B cell (primary cell): ENCODE results near the gene VAV3. TPM values are rescaled to one million over a fixed set of nuclear protein-coding genes. Genes with fewer than 3 reads are reported as not detected.

Experiments used
- ATAC-seq: fragments of 200-7000 bp; cut with Tn5 transposase; one replicate; pipeline ENCODE4 v1.10.0; 2021; ENCODE audit warnings: low read depth, mild to moderate bottlenecking, moderate number of reproducible peaks, moderate library complexity
- CTCF ChIA-PET: fragments of 350-600 bp; sonication (Branson Sonifier 250); formaldehyde crosslinking; loops from one replicate; lab custom pipeline; 2021; ENCODE audit warnings: antibody characterized with exemption, inconsistent platforms; lab: Charles Lee
- POLR2A ChIA-PET: fragments of 350-600 bp; sonication (Branson Sonifier 250); formaldehyde crosslinking; loops from one replicate; lab custom pipeline; 2021; ENCODE audit warnings: antibody characterized with exemption; lab: Charles Lee
- DNase-seq: peaks from one replicate; pipeline ENCODE4 v3.0.0; 2013
- H2AFZ ChIP-seq: 2 replicates; pipeline ENCODE4 v1.6.1; 2012; ENCODE audit warnings: mild to moderate bottlenecking, low read depth, low read length; ENCODE audit not compliant: insufficient read depth, poor library complexity, severe bottlenecking
- H3K27ac ChIP-seq, 2 donors: 1 replicate in 1 of 2; 2 replicates in 1 of 2; pipeline ENCODE4 v1.5.1; 2012 to 2013; ENCODE audit warnings: low read length in 2 of 2, mild to moderate bottlenecking in 2 of 2, moderate library complexity in 1 of 2
- H3K27me3 ChIP-seq, 4 experiments: fragments of 200-600 bp in 1 of 4; sonication (generic) in 1 of 4; replicated peaks in 1 of 4; 1 replicate in 2 of 4; 2 replicates in 2 of 4; pipeline versions ENCODE4 v1.6.1 to v1.7.0; 2013 to 2016; ENCODE audit warnings: low read length in 3 of 4, mild to moderate bottlenecking in 2 of 4, mixed read lengths in 1 of 4, moderate library complexity in 1 of 4; ENCODE audit not compliant: insufficient read depth in 4 of 4, control insufficient read depth in 3 of 4; ENCODE audit errors: control extremely low read depth in 1 of 4
- H3K36me3 ChIP-seq, 2 experiments: replicated peaks in 1 of 2; 1 replicate in 1 of 2; 2 replicates in 1 of 2; pipeline versions ENCODE4 v1.6.1 to v1.7.1; 2013; ENCODE audit warnings: low read length in 1 of 2; ENCODE audit not compliant: insufficient read depth in 2 of 2, control insufficient read depth in 1 of 2; ENCODE audit errors: control extremely low read depth in 1 of 2, extremely low read depth in 1 of 2
- H3K4me1 ChIP-seq, 2 donors: fragments of 200-600 bp in 1 of 2; sonication (generic) in 1 of 2; 1 replicate in 1 of 2; 2 replicates in 1 of 2; pipeline versions ENCODE4 v1.5.1 to v1.6.1; 2013 to 2017; ENCODE audit warnings: low read length in 2 of 2; ENCODE audit not compliant: control insufficient read depth in 2 of 2, insufficient read depth in 2 of 2
- H3K4me2 ChIP-seq: replicated peaks from 2 replicates; pipeline ENCODE3; 2012; ENCODE audit warnings: mild to moderate bottlenecking, low read depth, low read length; ENCODE audit not compliant: poor library complexity, severe bottlenecking
- H3K4me3 ChIP-seq, 5 experiments: fragments of 200-600 bp in 1 of 5; sonication (generic) in 1 of 5; 1 replicate in 3 of 5; 2 replicates in 2 of 5; pipeline versions ENCODE4 v1.5.1 to v1.7.0; 2011 to 2016; ENCODE audit warnings: low read length in 4 of 5, mild to moderate bottlenecking in 4 of 5, low read depth in 2 of 5, control low read depth in 1 of 5, moderate library complexity in 1 of 5; ENCODE audit not compliant: insufficient read depth in 1 of 5; ENCODE audit errors: control extremely low read depth in 1 of 5, extremely low read depth in 1 of 5
- H3K79me2 ChIP-seq: fragments of 200-600 bp; sonication (generic); one replicate; pipeline ENCODE4 v1.6.0; 2016; ENCODE audit warnings: low read length; ENCODE audit not compliant: control insufficient read depth, insufficient read depth
- H3K9ac ChIP-seq: fragments of 200-600 bp; sonication (generic); 2 replicates; pipeline ENCODE4 v1.6.1; 2017; ENCODE audit warnings: mild to moderate bottlenecking, low read length, moderate library complexity
- H3K9me3 ChIP-seq, 3 donors: one replicate each; pipeline versions ENCODE4 v1.6.1 to v1.7.1; 2013; ENCODE audit warnings: low read length in 2 of 3; ENCODE audit not compliant: control insufficient read depth in 2 of 3, insufficient read depth in 1 of 3; ENCODE audit errors: control extremely low read depth in 1 of 3
- H4K20me1 ChIP-seq: 2 replicates; pipeline ENCODE4 v1.6.0; 2012; ENCODE audit warnings: mild to moderate bottlenecking, low read length; ENCODE audit not compliant: insufficient read depth, control insufficient read depth, poor library complexity, severe bottlenecking
- H3K27ac Mint-ChIP-seq: one replicate; pipeline ENCODE4 v1.8.0; 2021; ENCODE audit warnings: mixed read lengths
- H3K27me3 Mint-ChIP-seq: one replicate; pipeline ENCODE4 v1.8.0; 2021; ENCODE audit warnings: mixed read lengths
- H3K4me1 Mint-ChIP-seq: one replicate; pipeline ENCODE4 v1.8.0; 2021; ENCODE audit warnings: mixed read lengths
- H3K4me3 Mint-ChIP-seq: one replicate; pipeline ENCODE4 v1.8.0; 2021; ENCODE audit warnings: mixed read lengths
- H3K9me3 Mint-ChIP-seq: one replicate; pipeline ENCODE4 v1.8.0; 2022; ENCODE audit warnings: mixed read lengths; ENCODE audit not compliant: insufficient read depth
- CTCF ChIP-seq: fragments of 200-600 bp; IDR thresholded peaks from one replicate; pipeline ENCODE4 v1.8.0; 2022; ENCODE audit warnings: antibody characterized with exemption, mild to moderate bottlenecking
- EZH2 ChIP-seq: IDR thresholded peaks from 2 replicates; pipeline ENCODE4 v1.6.1; 2012; ENCODE audit warnings: borderline replicate concordance, low read depth, mild to moderate bottlenecking, moderate library complexity, low read length; ENCODE audit not compliant: insufficient read depth, poor library complexity, severe bottlenecking
- WGBS: methylation state at CpG from one replicate; pipeline ENCODE4 v1.1.5; 2013; ENCODE audit warnings: missing lambda C conversion rate; ENCODE audit not compliant: insufficient coverage; 5-methylcytosine and 5-hydroxymethylcytosine counted together
- intact Hi-C: fragments of 100-400 bp; cut with micrococcal nuclease; formaldehyde crosslinking; loops from one replicate; pipeline ENCODE4 v1.10.0; 2022
- polyA plus RNA-seq: library from polyadenylated mRNA; depleted of rRNA; stranded (reverse); fragments of >200 nt; gene quantifications from 2 replicates; pipeline ENCODE4 v1.2.3, GENCODE V29; 2012
- total RNA-seq, 2 donors: library from RNA; stranded (reverse); fragments of 120-200 nt in 1 of 2; gene quantifications; 1 replicate in 1 of 2; 2 replicates in 1 of 2; pipeline versions ENCODE4 v1.2.3 to v1.2.4, GENCODE V29; 2013 to 2022

The VAV3 gene
- total and polyA plus RNA-seq, 2 donors (not counting 1 experiment from before 2014, with no cell fraction given) = 14.8 to 32.5 TPM

- CTCF ChIA-PET = no interaction called here
- Histone ChIP-seq H2AFZ (no peak overlapping the region), H3K4me3 (no peak overlapping the region), H3K4me1 (no peaks in the 10 kb centered on the region), H3K27me3 (no peaks in the 10 kb centered on the region), H3K36me3 (no peaks in the 10 kb centered on the region), H3K79me2 (no peaks in the 10 kb centered on the region), H3K9me3 (no peaks in the 10 kb centered on the region), H3K4me2 (no peak overlapping the region), H3K9ac (no peak overlapping the region), H4K20me1 (no peaks in the 10 kb centered on the region), H3K27ac (no peak overlapping the region)
- no peak for TF ChIP-seq EZH2
- TF ChIP-seq CTCF = no peak
- no peak overlapping the region for H3K4me3 Mint-ChIP-seq
- H3K9me3 Mint-ChIP-seq = no peaks in the 10 kb centered on the region
- DNase-seq = no peak
- H3K27ac Mint-ChIP-seq = no peak overlapping the region
- no peak for ATAC-seq
- H3K27me3 Mint-ChIP-seq = no peaks in the 10 kb centered on the region
- POLR2A ChIA-PET = no interaction called here
- no peaks in the 10 kb centered on the region for H3K4me1 Mint-ChIP-seq
- intact Hi-C loops = no loop called here
Observed at GRCh38 chr1:107555578-107555977, 409.4 kb downstream of the VAV3 start.

GRCh38 chr1:107552781-107553180, 412.2 kb downstream of the VAV3 start:
- Histone ChIP-seq H3K4me3 (no peak overlapping the region), H3K9me3 (no peaks in the 10 kb centered on the region), H4K20me1 (no peaks in the 10 kb centered on the region), H3K79me2 (no peaks in the 10 kb centered on the region), H3K4me2 (no peak overlapping the region), H3K27me3 (no peaks in the 10 kb centered on the region), H3K36me3 (no peaks in the 10 kb centered on the region), H2AFZ (no peak overlapping the region), H3K4me1 (peaks cover 3 to 7% of the 10 kb centered on the region in 2 donors), H3K9ac (no peak overlapping the region), H3K27ac (no peak overlapping the region)
- Mint-ChIP-seq H3K4me3 (no peak overlapping the region), H3K4me1 (no peaks in the 10 kb centered on the region), H3K9me3 (no peaks in the 10 kb centered on the region), H3K27ac (no peak overlapping the region), H3K27me3 (no peaks in the 10 kb centered on the region)
- intact Hi-C loops = no loop called here
- TF ChIP-seq EZH2 = no peak
- no peak for TF ChIP-seq CTCF
- DNase-seq (no peak), ATAC-seq (no peak)
- CTCF ChIA-PET = no interaction called here
- WGBS = no CpG with 5 or more reads among the region's 1 CpG
- POLR2A ChIA-PET = no interaction called here
